Activated T-cell treated with anti-CD3 and anti-CD28 coated beads for 48 hours (primary cell): ENCODE results near the gene FOXO1.

Source experiments
- DNase-seq: peaks from one replicate; pipeline ENCODE4 v3.0.0-alpha.2; 2020; ENCODE audit warnings: low read depth

FOXO1 gene

GRCh38 chr13:40506592-40507446 is 159.6 kb downstream of the FOXO1 start:
- DNase-seq = no peak
